ENCODE results near the gene ACER1. TPM values are rescaled to one million over a fixed set of nuclear protein-coding genes. Genes with fewer than 3 reads are reported as not detected.

Gene ACER1
- total RNA-seq, 4 donors from 2014 or later, result not detected

DNA sequence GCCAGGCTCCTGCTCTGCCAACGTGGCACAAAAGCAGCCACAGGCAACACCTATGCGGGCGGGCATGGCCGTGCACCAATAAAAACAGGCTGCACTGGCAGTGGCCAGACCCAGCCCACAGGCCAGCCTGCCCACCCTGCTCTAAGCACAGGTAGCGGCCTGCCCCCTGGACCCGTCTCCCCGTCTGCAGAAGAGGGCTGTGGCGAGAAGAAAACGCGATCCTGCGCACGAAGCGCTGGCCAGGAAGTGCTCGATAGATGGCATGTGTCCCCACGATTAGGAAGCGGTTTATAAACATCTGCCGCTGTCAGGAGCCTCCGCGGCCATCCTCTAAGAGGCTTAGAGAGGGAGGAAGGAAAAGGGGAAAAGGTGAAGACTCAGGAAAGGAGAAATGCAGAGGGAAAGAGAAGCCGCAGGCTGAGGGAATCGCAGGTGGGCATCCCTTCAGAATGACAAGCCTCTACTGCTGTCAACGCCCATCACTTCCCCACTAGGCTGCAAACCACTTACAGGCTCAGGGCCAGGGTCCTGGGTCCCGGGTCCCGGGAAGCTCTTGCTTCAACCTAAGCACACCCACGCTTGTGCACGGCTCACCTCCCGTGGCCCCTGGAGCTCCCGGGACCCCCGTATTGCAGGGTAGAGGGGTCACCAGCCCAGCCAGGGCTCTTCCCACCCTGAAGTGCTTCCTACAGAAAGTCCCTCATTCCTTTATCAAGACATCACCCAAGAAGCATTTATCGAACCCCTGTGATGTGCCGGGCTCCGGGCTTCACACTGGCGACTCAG is 64.1 kb downstream of the ACER1 start:
- Histone ChIP-seq H3K27ac (no peak overlapping the region), H3K9me3 (no peaks in the 10 kb centered on the region), H3K27me3 (no peaks in the 10 kb centered on the region), H3K4me3 (no peak overlapping the region), H3K36me3 (peaks cover 0 to 8% of the 10 kb centered on the region in 2 donors), H3K4me1 (peaks cover 43 to 44% of the 10 kb centered on the region in 2 donors)
- DNase-seq (no peak), ATAC-seq (no peak)
- intact Hi-C loops (cut with DNase I; ENCODE audit: low total_unique reads), result no loop called here
- in situ Hi-C loops (cut with MboI; ENCODE audit: low sequenced_read_pairs in 4 of 4), result no loop called here
- TF ChIP-seq POLR2A (IDR thresholded peaks at IDR 0.05) (no peak), CTCF (IDR thresholded peaks at IDR 0.05 in 4 of 5, conservative IDR thresholded peaks at IDR 0.05 in 1 of 5) (no peak)

GRCh38 chr19:6268382-6268771 is 65.0 kb downstream of the ACER1 start:
- Histone ChIP-seq H3K4me3 (no peak overlapping the region), H3K9me3 (no peaks in the 10 kb centered on the region), H3K27me3 (no peaks in the 10 kb centered on the region), H3K27ac (no peak overlapping the region), H3K4me1 (peaks cover 43 to 45% of the 10 kb centered on the region in 2 donors), H3K36me3 (peaks cover 0 to 8% of the 10 kb centered on the region in 2 donors)
- DNase-seq (no peak), ATAC-seq (no peak)
- TF ChIP-seq POLR2A (IDR thresholded peaks at IDR 0.05) (no peak), CTCF (IDR thresholded peaks at IDR 0.05 in 4 of 5, conservative IDR thresholded peaks at IDR 0.05 in 1 of 5) (no peak)
- in situ Hi-C loops (cut with MboI; ENCODE audit: low sequenced_read_pairs in 4 of 4) (no loop called here), intact Hi-C loops (cut with DNase I; ENCODE audit: low total_unique reads) (no loop called here)

DNA sequence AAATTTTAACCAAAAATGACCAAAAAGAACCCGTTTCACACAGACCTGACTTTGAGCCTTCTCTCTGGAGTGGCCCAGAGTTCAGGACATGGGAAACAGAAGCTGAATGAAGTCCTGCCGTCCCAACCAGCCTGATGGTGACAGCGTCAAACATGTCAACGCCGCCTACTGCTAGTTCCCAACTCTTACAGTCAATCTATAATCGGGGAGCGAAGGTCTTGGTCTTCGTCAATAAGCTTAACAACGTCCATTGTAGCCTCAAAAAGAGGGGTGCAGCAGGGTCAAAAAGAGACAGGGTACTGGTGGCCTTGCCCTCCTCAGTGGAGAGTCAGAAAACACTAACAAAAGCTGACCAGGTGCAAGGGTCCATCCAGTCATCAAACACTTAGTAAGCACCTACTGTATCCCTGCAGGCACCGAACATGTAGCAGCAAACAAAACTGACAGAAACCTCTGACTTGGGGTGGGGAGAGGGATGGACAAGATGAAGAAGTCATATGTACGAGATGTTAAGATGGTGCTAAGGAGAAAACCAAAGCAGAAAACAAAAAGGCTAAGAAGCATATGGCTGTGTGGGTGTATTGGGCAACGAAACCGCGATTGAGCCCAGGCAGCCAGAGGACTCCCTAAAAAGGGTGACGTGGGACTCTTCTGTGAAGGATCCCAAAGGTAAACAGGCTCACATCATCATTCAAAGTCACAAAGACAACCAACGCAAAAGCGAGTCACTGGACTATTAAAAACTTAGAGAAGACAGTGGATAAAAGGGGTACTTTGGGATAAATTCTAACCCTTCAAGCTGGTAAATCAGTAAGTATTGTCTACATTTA is 65.6 kb downstream of the ACER1 start:
- Histone ChIP-seq H3K4me3 (no peak overlapping the region), H3K4me1 (peaks cover 40 to 42% of the 10 kb centered on the region in 2 donors), H3K36me3 (peaks cover 0 to 8% of the 10 kb centered on the region in 2 donors), H3K27me3 (no peaks in the 10 kb centered on the region), H3K9me3 (no peaks in the 10 kb centered on the region), H3K27ac (no peak overlapping the region)
- ATAC-seq (no peak), DNase-seq (no peak)
- in situ Hi-C loops (cut with MboI; ENCODE audit: low sequenced_read_pairs in 4 of 4), result no loop called here
- TF ChIP-seq POLR2A (IDR thresholded peaks at IDR 0.05), result no peak
- TF ChIP-seq CTCF (IDR thresholded peaks at IDR 0.05 in 4 of 5, conservative IDR thresholded peaks at IDR 0.05 in 1 of 5), result no peak
- intact Hi-C loops (cut with DNase I; ENCODE audit: low total_unique reads), result no loop called here

- in situ Hi-C loops (cut with MboI; ENCODE audit: low sequenced_read_pairs in 4 of 4), result no loop called here
- TF ChIP-seq POLR2A (IDR thresholded peaks at IDR 0.05), result no peak
- no peak for TF ChIP-seq CTCF (IDR thresholded peaks at IDR 0.05 in 4 of 5, conservative IDR thresholded peaks at IDR 0.05 in 1 of 5)
- no peaks in the 10 kb centered on the region for H3K27me3 ChIP-seq
- ATAC-seq, result no peak
- no peak overlapping the region for H3K4me3 ChIP-seq
- H3K4me1 ChIP-seq, result peaks cover 24 to 40% of the 10 kb centered on the region in 2 donors
- H3K27ac ChIP-seq, result peak overlapping the region in 3 of 4 donors; percentile 62 to 78 (median 66)
- H3K9me3 ChIP-seq, result no peaks in the 10 kb centered on the region
- H3K36me3 ChIP-seq, result peaks cover 0 to 22% of the 10 kb centered on the region in 2 donors
- DNase-seq, result no peak
- intact Hi-C loops (cut with DNase I; ENCODE audit: low total_unique reads), result no loop called here
These were observed 68.6 kb downstream of the ACER1 start for GRCh38 chr19:6264803-6265202.
